T-helper 17 cell (primary cell): ENCODE data around the gene PPP1R14B. TPM values are rescaled to one million over a fixed set of nuclear protein-coding genes. Genes with fewer than 3 reads are reported as not detected.
A peak's percentile ranks its signal among the peaks of the same experiment; 100 is the strongest.

ENCODE experiments used
- ATAC-seq: fragments of 150-1000 bp; cut with Tn5 transposase; 2 replicates; pipeline ENCODE4 v1.10.0; 2021; ENCODE audit warnings: mild to moderate bottlenecking, moderate library complexity
- DNase-seq, 3 donors: peaks; one replicate each; pipeline versions ENCODE4 v3.0.0 to v3.0.0-alpha.2; 2020 to 2021
- H3K9me3 ChIP-seq: one replicate; pipeline ENCODE4 v1.7.0; 2013; ENCODE audit warnings: low read length, mild to moderate bottlenecking; ENCODE audit not compliant: control insufficient read depth, poor library complexity, severe bottlenecking
- H3K27ac Mint-ChIP-seq: one replicate; pipeline ENCODE4 v1.8.0; 2022; ENCODE audit warnings: mild to moderate bottlenecking, moderate library complexity, mixed read lengths
- H3K27me3 Mint-ChIP-seq: one replicate; pipeline ENCODE4 v1.8.0; 2022; ENCODE audit warnings: mixed read lengths
- H3K36me3 Mint-ChIP-seq: one replicate; pipeline ENCODE4 v1.8.0; 2022; ENCODE audit warnings: low read depth, mixed read lengths
- H3K4me1 Mint-ChIP-seq: one replicate; pipeline ENCODE4 v1.8.0; 2022; ENCODE audit warnings: mild to moderate bottlenecking, mixed read lengths
- H3K4me3 Mint-ChIP-seq: one replicate; pipeline ENCODE4 v1.8.0; 2022; ENCODE audit warnings: mild to moderate bottlenecking, moderate library complexity, mixed read lengths
- total RNA-seq, 4 donors: library from RNA in 2 of 4; stranded (reverse) in 2 of 4; gene quantifications; one replicate each; pipeline ENCODE4 v1.2.3 and lab custom pipeline; 2022 to 2026

Gene PPP1R14B
- total RNA-seq, 2 donors from 2014 or later = 38.7 to 48.2 TPM

- Mint-ChIP-seq H3K27me3 (no peaks in the 10 kb centered on the region), H3K27ac (peak overlapping the region; percentile 99), H3K4me3 (peak overlapping the region; percentile 96), H3K36me3 (peaks cover 4% of the 10 kb centered on the region), H3K4me1 (peaks cover 19% of the 10 kb centered on the region)
- DNase-seq (peak; percentile 94 to 97 (median 94)), ATAC-seq (peak; percentile 77)
- no peaks in the 10 kb centered on the region for H3K9me3 ChIP-seq
Observed at GRCh38 chr11:64269540-64270220, 22.9 kb upstream of the PPP1R14B start.

DNA sequence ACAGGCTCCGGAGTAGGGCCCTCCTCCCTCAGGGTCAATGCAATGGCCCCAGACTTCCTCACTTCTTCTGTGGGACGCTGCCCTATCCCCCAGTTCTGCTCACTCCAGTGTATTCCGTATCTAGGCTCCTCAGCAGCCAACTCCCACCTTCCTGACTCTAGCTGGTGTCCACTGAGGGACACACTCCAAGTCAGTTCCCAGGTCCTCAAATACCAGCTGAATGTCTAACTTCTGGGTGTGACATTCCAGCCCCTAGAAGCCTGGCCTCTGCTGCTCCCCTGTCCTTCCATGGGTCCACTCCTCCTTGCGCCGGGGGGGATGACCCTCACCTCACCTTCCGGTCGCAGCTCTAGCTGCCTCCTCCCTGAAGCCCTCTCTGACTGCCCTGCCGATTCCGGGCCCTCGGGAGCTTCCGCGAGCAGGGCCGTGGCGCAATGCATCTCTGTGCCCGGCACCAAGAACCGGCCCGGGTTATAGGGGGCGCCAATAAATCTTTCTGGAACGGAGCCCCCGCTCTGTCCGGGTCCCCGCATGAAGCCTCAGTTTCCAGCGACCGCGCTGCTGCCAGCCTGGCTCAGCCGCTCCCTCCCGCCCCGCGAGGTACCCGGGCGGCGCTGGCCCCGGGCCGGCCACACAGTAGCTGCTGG, 22.3 kb upstream of the PPP1R14B start:
- H3K27ac Mint-ChIP-seq = peak overlapping the region; percentile 99
- ATAC-seq (no peak), DNase-seq (peak in 1 of 3 donors; percentile 28)
- H3K4me3 Mint-ChIP-seq = peak overlapping the region; percentile 96
- H3K36me3 Mint-ChIP-seq = peaks cover 4% of the 10 kb centered on the region
- no peaks in the 10 kb centered on the region for H3K9me3 ChIP-seq
- no peaks in the 10 kb centered on the region for H3K27me3 Mint-ChIP-seq
- peaks cover 19% of the 10 kb centered on the region for H3K4me1 Mint-ChIP-seq

GRCh38 chr11:64268025-64268892, 21.5 kb upstream of the PPP1R14B start:
- Mint-ChIP-seq H3K36me3 (peaks cover 4% of the 10 kb centered on the region), H3K4me3 (peak overlapping the region; percentile 96), H3K27ac (peak overlapping the region; percentile 99), H3K4me1 (peaks cover 19% of the 10 kb centered on the region), H3K27me3 (no peaks in the 10 kb centered on the region)
- no peaks in the 10 kb centered on the region for H3K9me3 ChIP-seq
- no peak for ATAC-seq
- DNase-seq = no peak

DNA sequence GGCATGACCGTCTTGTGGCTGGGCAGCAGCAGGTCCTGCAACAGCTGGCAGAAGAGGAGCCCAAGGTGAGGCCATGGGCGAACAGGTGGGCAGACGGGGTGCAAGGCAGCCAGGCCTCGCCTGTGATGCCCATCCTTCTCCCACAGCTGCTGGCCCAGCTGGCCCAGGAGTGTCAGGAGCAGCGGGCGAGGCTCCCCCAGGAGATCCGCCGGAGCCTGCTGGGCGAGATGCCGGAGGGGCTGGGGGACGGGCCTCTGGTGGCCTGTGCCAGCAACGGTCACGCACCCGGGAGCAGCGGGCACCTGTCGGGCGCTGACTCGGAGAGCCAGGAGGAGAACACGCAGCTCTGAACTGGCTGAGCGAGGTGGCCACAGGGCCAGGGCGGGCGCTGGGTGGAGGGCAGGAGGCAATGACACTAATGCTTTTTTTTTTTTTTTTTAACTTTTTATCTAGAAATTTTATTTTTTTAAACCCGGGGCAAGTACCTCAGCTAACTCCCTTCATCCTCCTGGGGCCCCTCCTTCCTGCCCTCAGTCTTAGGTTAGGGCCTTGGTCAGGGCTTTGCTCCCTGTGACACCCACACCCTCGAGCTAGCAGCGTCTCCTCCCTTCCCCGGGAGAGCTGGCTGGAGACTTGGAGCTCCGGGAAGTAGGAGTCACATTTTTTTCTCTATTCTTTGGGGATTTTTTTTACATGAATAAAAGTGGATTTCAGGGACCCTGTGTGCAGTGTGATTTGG, 20.6 kb upstream of the PPP1R14B start:
- peak overlapping the region; percentile 99 for H3K27ac Mint-ChIP-seq
- peaks cover 4% of the 10 kb centered on the region for H3K36me3 Mint-ChIP-seq
- H3K27me3 Mint-ChIP-seq = no peaks in the 10 kb centered on the region
- no peaks in the 10 kb centered on the region for H3K9me3 ChIP-seq
- H3K4me1 Mint-ChIP-seq = peaks cover 21% of the 10 kb centered on the region
- ATAC-seq (no peak), DNase-seq (no peak)
- H3K4me3 Mint-ChIP-seq = no peak overlapping the region

DNA sequence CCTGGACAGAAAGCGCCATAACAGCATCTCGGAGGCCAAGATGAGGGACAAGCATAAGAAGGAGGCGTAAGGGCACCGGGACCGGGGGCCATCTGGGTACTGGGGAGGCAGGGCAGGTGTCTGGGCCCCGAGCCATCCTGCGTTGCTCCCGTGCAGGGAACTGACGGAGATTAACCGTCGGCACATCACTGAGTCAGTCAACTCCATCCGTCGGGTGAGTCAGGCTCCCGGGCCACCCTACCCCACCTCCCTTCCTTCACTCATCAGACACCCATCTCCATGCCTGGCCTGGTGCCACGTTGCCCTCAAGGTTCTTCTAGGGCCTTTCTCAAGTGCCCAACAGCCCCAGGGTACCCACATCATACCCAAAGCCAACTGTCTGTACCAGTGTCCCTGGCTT, 19.6 kb upstream of the PPP1R14B start:
- H3K4me3 Mint-ChIP-seq = peak overlapping the region; percentile 41
- no peaks in the 10 kb centered on the region for H3K27me3 Mint-ChIP-seq
- no peak overlapping the region for H3K27ac Mint-ChIP-seq
- H3K4me1 Mint-ChIP-seq = peaks cover 21% of the 10 kb centered on the region
- no peaks in the 10 kb centered on the region for H3K9me3 ChIP-seq
- ATAC-seq (no peak), DNase-seq (no peak)
- peaks cover 4% of the 10 kb centered on the region for H3K36me3 Mint-ChIP-seq

- Mint-ChIP-seq H3K27ac (no peak overlapping the region), H3K4me3 (no peak overlapping the region), H3K4me1 (peaks cover 19% of the 10 kb centered on the region), H3K36me3 (peaks cover 4% of the 10 kb centered on the region), H3K27me3 (no peaks in the 10 kb centered on the region)
- ATAC-seq (no peak), DNase-seq (no peak)
- no peaks in the 10 kb centered on the region for H3K9me3 ChIP-seq
Observed at GRCh38 chr11:64265176-64266160, 18.7 kb upstream of the PPP1R14B start.

DNA sequence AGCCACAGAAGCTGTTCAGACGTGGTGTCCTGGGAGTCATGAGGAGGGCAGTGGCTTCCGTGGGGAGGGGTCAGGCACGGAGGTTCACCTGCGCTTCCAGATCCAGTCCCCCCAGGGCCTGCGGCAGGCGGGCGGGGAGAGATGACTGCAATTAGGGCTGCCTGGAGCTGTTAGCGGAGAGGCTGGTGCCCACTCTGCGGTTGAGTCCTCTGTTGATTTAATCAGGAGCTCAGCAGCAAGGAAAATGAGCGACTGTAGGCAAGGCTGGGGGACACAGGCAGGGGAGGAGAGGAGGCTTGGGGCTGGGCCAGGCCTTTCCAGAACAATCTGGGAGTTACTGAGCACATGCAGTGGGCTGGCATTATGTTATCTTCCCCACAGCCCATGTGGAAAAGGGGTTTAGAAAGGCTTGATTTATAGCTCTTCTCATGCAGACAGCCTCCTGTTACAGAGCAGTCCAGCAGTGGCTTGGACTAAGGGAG, 17.7 kb upstream of the PPP1R14B start:
- Mint-ChIP-seq H3K4me3 (no peak overlapping the region), H3K36me3 (peaks cover 3% of the 10 kb centered on the region), H3K27ac (no peak overlapping the region), H3K27me3 (no peaks in the 10 kb centered on the region), H3K4me1 (peaks cover 23% of the 10 kb centered on the region)
- no peak for ATAC-seq
- no peaks in the 10 kb centered on the region for H3K9me3 ChIP-seq
- no peak for DNase-seq

- ATAC-seq = no peak
- no peak overlapping the region for H3K4me3 Mint-ChIP-seq
- H3K27ac Mint-ChIP-seq = no peak overlapping the region
- peaks cover 5% of the 10 kb centered on the region for H3K36me3 Mint-ChIP-seq
- H3K9me3 ChIP-seq = no peaks in the 10 kb centered on the region
- no peak for DNase-seq
- no peaks in the 10 kb centered on the region for H3K27me3 Mint-ChIP-seq
- peaks cover 23% of the 10 kb centered on the region for H3K4me1 Mint-ChIP-seq
Observed at GRCh38 chr11:64263947-64264317, 17.2 kb upstream of the PPP1R14B start.

DNA sequence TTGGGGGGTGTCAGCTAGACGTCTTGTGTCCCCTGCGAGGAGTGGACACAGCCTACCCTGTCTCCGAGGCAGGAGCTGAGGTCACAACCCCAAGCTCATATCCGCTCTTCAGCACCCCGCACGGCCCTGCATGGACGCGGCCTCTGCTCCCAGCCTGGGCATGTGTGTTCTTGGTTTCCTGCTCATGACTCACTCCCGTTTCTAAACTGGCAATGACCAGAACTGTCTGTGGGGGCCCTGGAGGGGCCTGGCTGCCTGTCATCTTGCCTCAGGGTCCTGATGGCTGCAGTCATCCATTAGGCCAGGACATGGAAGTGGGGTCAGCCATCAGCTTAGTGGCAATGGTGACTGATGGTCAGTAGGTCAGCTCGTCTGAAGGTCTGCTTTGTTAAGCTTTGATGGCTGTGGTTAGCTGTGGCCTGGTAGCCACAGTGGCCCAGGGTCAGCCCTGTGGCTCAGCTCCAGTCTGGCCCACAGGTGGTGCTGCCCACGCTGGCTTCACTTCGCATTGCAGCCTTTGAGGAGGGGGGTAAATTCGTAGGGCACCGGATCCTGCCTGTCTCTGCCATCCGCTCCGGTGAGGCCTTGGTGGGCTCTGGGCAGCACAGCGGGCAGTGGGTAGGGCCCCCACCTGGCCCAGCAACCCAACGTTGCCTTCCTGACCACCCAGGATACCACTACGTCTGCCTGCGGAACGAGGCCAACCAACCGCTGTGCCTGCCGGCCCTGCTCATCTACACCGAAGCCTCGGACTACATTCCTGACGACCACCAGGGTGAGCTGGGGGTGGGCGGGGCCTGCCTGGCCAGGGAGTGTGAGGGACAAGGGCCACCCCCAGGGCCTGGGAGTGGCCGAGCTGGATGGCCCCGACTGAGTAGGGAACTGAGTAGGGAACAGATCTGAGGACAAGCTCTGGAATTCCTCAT, 16.5 kb upstream of the PPP1R14B start:
- Mint-ChIP-seq H3K27ac (peak overlapping the region; percentile 16), H3K4me1 (peaks cover 16% of the 10 kb centered on the region), H3K36me3 (peaks cover 5% of the 10 kb centered on the region), H3K27me3 (no peaks in the 10 kb centered on the region), H3K4me3 (no peak overlapping the region)
- ATAC-seq = no peak
- H3K9me3 ChIP-seq = no peaks in the 10 kb centered on the region
- no peak for DNase-seq

DNA sequence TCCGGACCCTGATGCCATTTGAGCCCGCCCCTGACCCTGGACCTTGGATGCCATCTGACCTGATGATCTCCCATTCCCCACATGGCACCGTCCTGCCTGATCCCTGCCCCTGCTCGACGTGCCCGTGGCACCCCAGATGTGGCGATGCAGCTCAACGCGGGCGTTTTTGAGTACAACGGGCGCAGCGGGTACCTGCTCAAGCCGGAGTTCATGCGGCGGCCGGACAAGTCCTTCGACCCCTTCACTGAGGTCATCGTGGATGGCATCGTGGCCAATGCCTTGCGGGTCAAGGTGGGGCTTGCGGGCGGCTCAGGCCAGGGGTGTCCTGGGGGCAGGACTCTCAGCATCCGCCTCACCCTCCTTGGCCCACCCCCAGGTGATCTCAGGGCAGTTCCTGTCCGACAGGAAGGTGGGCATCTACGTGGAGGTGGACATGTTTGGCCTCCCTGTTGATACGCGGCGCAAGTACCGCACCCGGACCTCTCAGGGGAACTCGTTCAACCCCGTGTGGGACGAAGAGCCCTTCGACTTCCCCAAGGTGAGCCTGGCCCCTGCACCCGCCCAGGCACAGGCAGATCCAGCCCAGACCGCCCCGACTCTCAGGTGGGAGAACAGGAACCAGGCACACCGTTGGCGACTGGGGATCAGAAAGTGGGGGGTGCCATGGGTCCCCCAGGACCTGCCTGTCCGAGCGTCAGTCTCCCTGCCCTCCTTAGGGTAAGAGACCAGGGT, 15.7 kb upstream of the PPP1R14B start:
- H3K27ac Mint-ChIP-seq = peak overlapping the region; percentile 16
- no peaks in the 10 kb centered on the region for H3K27me3 Mint-ChIP-seq
- H3K36me3 Mint-ChIP-seq = peaks cover 5% of the 10 kb centered on the region
- ATAC-seq = no peak
- no peak overlapping the region for H3K4me3 Mint-ChIP-seq
- no peaks in the 10 kb centered on the region for H3K9me3 ChIP-seq
- no peak for DNase-seq
- H3K4me1 Mint-ChIP-seq = peaks cover 13% of the 10 kb centered on the region
